HEK293T (cell line): ENCODE measurements around the gene MTERF2.

Source experiments
- CTCF ChIA-PET: fragments of 350-600 bp; formaldehyde crosslinking; extraction: SDS; loops from one replicate; lab custom pipeline; 2021; ENCODE audit warnings: antibody characterized with exemption, inconsistent platforms; lab: Yijun Ruan, JAX
- POLR2A ChIA-PET: fragments of 350-600 bp; formaldehyde crosslinking; extraction: SDS; loops from one replicate; lab custom pipeline; 2020; ENCODE audit warnings: antibody characterized with exemption, inconsistent platforms; lab: Yijun Ruan, JAX
- DNase-seq: peaks from one replicate; pipeline ENCODE4 v3.0.0; 2012; ENCODE audit warnings: mixed read lengths; ENCODE audit errors: extremely low spot score
- ARNT ChIP-seq: fragments of 450-650 bp; IDR thresholded peaks from 2 replicates; pipeline ENCODE4 v1.6.1; 2017; ENCODE audit warnings: mild to moderate bottlenecking
- BHLHE40 ChIP-seq: fragments of 450-650 bp; IDR thresholded peaks from 2 replicates; pipeline ENCODE4 v1.6.1; 2016; ENCODE audit warnings: mild to moderate bottlenecking, moderate library complexity, borderline replicate concordance
- CTBP1 ChIP-seq: fragments of 450-650 bp; IDR thresholded peaks from 2 replicates; pipeline ENCODE4 v1.6.1; 2016; ENCODE audit warnings: borderline replicate concordance
- ELF4 ChIP-seq: fragments of 450-650 bp; IDR thresholded peaks from 2 replicates; pipeline ENCODE4 v1.6.1; 2017; ENCODE audit warnings: antibody characterized with exemption
- FOXA1 ChIP-seq: fragments of 450-650 bp; IDR thresholded peaks from 2 replicates; pipeline ENCODE4 v1.6.1; 2016; ENCODE audit warnings: mild to moderate bottlenecking
- FOXK2 ChIP-seq: fragments of 450-650 bp; IDR thresholded peaks from 2 replicates; pipeline ENCODE4 v1.6.1; 2016; ENCODE audit warnings: mild to moderate bottlenecking
- FOXM1 ChIP-seq: fragments of 450-650 bp; IDR thresholded peaks from 2 replicates; pipeline ENCODE4 v1.6.1; 2017; ENCODE audit warnings: mild to moderate bottlenecking, borderline replicate concordance
- HDGF ChIP-seq: fragments of 450-650 bp; IDR thresholded peaks from 2 replicates; pipeline ENCODE4 v1.6.1; 2017; ENCODE audit warnings: antibody characterized with exemption, borderline replicate concordance
- L3MBTL2 ChIP-seq: fragments of 450-650 bp; conservative IDR thresholded peaks from 2 replicates; pipeline ENCODE4 v1.6.1; 2016; ENCODE audit warnings: mild to moderate bottlenecking
- LEF1 ChIP-seq: fragments of 450-650 bp; IDR thresholded peaks from 2 replicates; pipeline ENCODE4 v1.6.1; 2017; ENCODE audit warnings: mild to moderate bottlenecking, borderline replicate concordance
- NFRKB ChIP-seq: fragments of 450-650 bp; IDR thresholded peaks from 2 replicates; pipeline ENCODE4 v1.6.1; 2016; ENCODE audit warnings: mild to moderate bottlenecking, moderate library complexity
- SP1 ChIP-seq: fragments of 450-650 bp; IDR thresholded peaks from 2 replicates; pipeline ENCODE4 v1.6.1; 2017
- SUZ12 ChIP-seq: fragments of 450-650 bp; IDR thresholded peaks from 2 replicates; pipeline ENCODE4 v1.6.1; 2016; ENCODE audit warnings: mild to moderate bottlenecking
- TARDBP ChIP-seq: fragments of 450-650 bp; IDR thresholded peaks from 2 replicates; pipeline ENCODE4 v1.6.1; 2016
- ZNF384 ChIP-seq: fragments of 450-650 bp; IDR thresholded peaks from 2 replicates; pipeline ENCODE4 v1.6.1; 2016
- TF ChIP-seq, protein P1 (sequence below): fragments of 450-650 bp; IDR thresholded peaks from 2 replicates; pipeline ENCODE4 v1.6.1; 2016

The MTERF2 gene

DNA sequence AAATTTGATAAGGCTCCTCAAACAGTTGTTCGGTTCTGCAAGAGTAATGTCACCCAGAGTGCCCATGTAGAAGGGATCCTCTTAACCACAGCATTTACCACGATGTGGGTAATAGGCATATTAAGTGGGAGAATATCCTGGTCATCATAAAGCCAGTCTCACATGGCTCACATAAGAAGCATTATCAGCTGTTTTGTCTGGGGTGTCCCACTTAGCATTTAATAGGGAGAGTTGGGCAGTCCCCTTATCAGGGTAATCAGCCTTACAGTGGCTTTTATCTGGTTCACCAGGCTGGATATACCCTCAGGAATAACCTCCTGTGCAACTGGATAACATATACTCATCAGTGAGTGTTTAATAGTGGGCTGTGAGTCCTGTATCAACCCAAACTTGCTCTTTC is 44.2 kb downstream of the MTERF2 start:
- TF ChIP-seq ELF4 (no peak), SUZ12 (no peak), LEF1 (no peak), L3MBTL2 (no peak), TARDBP (no peak), BHLHE40 (no peak)
- DNase-seq = no peak
- CTCF ChIA-PET = no interaction called here
- POLR2A ChIA-PET = no interaction called here

DNA sequence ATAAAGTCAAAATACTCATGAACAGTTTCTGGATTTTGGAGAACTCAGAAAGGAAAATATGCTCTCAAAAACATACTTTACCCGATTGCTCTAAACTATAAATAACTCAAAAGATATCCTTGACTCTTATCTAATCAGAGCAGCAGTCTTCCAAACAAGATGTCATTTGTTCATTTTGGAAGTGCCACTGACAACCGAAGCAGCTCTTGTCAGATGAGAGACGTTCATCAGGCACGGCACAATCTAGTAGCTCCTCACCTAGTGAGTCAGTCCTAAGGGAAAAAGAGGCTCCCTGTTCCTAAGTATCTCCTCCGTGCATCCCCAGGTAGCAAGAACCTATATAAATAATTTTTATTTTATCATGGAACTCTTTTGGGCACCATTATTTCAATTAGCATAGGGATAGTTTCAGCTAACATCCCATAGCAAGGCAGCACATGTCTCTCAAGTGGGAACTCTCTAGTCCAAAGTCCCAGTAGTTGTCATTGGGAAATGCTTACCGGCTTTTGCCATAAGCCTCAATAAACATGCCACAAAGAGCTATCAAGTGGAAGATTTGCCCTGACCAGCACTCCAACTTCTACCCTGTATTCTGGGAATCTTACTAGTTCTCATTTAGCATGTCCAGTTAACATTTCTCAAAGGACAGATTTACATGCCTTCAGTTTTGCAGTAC is 45.3 kb downstream of the MTERF2 start:
- POLR2A ChIA-PET = no interaction called here
- TF ChIP-seq LEF1 (no peak), FOXA1 (no peak), FOXM1 (no peak), TARDBP (no peak), SP1 (no peak), ARNT (no peak), BHLHE40 (no peak), ZNF384 (no peak), HDGF (no peak), NFRKB (no peak), CTBP1 (no peak), SUZ12 (no peak), FOXK2 (no peak), ELF4 (no peak), L3MBTL2 (no peak)
- TF ChIP-seq, protein P1, sequence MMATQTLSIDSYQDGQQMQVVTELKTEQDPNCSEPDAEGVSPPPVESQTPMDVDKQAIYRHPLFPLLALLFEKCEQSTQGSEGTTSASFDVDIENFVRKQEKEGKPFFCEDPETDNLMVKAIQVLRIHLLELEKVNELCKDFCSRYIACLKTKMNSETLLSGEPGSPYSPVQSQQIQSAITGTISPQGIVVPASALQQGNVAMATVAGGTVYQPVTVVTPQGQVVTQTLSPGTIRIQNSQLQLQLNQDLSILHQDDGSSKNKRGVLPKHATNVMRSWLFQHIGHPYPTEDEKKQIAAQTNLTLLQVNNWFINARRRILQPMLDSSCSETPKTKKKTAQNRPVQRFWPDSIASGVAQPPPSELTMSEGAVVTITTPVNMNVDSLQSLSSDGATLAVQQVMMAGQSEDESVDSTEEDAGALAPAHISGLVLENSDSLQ = no peak
- CTCF ChIA-PET = no interaction called here
- DNase-seq = no peak

DNA sequence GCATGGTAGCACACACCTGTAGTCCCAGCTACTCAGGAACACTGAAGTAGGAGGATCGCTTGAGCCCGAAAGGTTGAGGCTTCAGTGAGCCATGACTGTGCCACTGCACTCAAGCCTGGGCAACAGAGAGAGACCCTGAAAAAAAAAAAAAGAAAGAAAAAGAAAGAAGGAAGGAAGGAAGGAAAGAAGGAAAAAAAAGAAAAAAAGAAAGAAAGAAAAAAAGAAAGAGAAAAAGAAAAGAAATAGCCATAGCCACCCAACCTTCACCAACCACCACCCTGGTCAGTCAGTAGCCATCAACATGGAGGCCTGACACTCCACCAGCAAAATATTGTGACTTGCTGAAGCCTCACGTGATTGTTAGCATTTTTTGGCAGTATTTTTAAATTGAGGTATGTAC is 52.7 kb downstream of the MTERF2 start:
- POLR2A ChIA-PET = no interaction called here
- no peak for DNase-seq
- CTCF ChIA-PET = no interaction called here
- TF ChIP-seq ARNT (no peak), TARDBP (no peak), SP1 (no peak), BHLHE40 (no peak), SUZ12 (no peak), HDGF (no peak), FOXA1 (no peak), ZNF384 (no peak), L3MBTL2 (no peak), LEF1 (no peak), CTBP1 (no peak), NFRKB (no peak), FOXM1 (no peak), FOXK2 (no peak)
- TF ChIP-seq, protein P1 = no peak
